PC-9 (cell line): ENCODE measurements around the gene CCDC9B. TPM values are rescaled to one million over a fixed set of nuclear protein-coding genes. Genes with fewer than 3 reads are reported as not detected.

Experiments used
- BruUV-seq: library from RNA; stranded (reverse); fragments of 400-500 nt; replicated peaks from 2 replicates; lab custom pipeline; 2021; lab: Mats Ljungman, UMichigan
- CTCF ChIA-PET: fragments of 300-600 bp; sonication (Branson Sonifier 250); formaldehyde crosslinking; loops from one replicate; lab custom pipeline; 2022; ENCODE audit warnings: antibody characterized with exemption; lab: Charles Lee
- POLR2A ChIA-PET: fragments of 300-600 bp; sonication (Branson Sonifier 250); formaldehyde crosslinking; loops from one replicate; lab custom pipeline; 2022; ENCODE audit warnings: antibody characterized with exemption; ENCODE audit not compliant: unreplicated experiment; lab: Charles Lee
- DNase-seq, 2 experiments: peaks; one replicate each; pipeline versions ENCODE4 v3.0.0 to v3.0.0-alpha.2; 2015 to 2022; ENCODE audit warnings: mixed read lengths in 1 of 2
- H2AFZ ChIP-seq: fragments of 200-600 bp; sonication (generic); 2 replicates; pipeline ENCODE4 v1.8.1; 2017; ENCODE audit warnings: antibody characterized with exemption
- H3F3A ChIP-seq: fragments of 200-600 bp; sonication (generic); 2 replicates; pipeline ENCODE4 v1.8.1; 2017; ENCODE audit warnings: antibody characterized with exemption, mild to moderate bottlenecking, low read depth; ENCODE audit not compliant: insufficient read depth
- H3K27ac ChIP-seq: fragments of 200-600 bp; sonication (generic); 2 replicates; pipeline ENCODE4 v1.6.1; 2016; ENCODE audit warnings: mixed run types
- H3K27me3 ChIP-seq: fragments of 200-600 bp; sonication (generic); 2 replicates; pipeline ENCODE4 v1.6.1; 2016; ENCODE audit warnings: low read depth, mixed run types; ENCODE audit not compliant: insufficient read depth
- H3K36me3 ChIP-seq: fragments of 200-600 bp; sonication (generic); 2 replicates; pipeline ENCODE4 v1.6.1; 2016; ENCODE audit warnings: low read depth, mixed run types
- H3K4me1 ChIP-seq: fragments of 200-600 bp; sonication (generic); replicated peaks from 2 replicates; pipeline ENCODE4 v1.6.1; 2016; ENCODE audit warnings: mixed run types; ENCODE audit not compliant: insufficient read depth
- H3K4me2 ChIP-seq: fragments of 200-600 bp; sonication (generic); 2 replicates; pipeline ENCODE4 v1.6.1; 2017; ENCODE audit warnings: mixed run types
- H3K4me3 ChIP-seq: fragments of 200-600 bp; sonication (generic); 2 replicates; pipeline ENCODE4 v1.6.1; 2016; ENCODE audit warnings: mixed run types
- H3K79me2 ChIP-seq: fragments of 200-600 bp; sonication (generic); 2 replicates; pipeline ENCODE4 v1.6.1; 2017; ENCODE audit warnings: low read depth, mixed run types
- H3K9me2 ChIP-seq: fragments of 200-600 bp; sonication (generic); 2 replicates; pipeline ENCODE4 v1.8.1; 2017; ENCODE audit warnings: mild to moderate bottlenecking; ENCODE audit not compliant: insufficient read depth
- H3K9me3 ChIP-seq: fragments of 200-600 bp; sonication (generic); 2 replicates; pipeline ENCODE4 v1.8.1; 2016; ENCODE audit warnings: low read depth; ENCODE audit not compliant: insufficient read depth
- H4K20me1 ChIP-seq: fragments of 200-600 bp; sonication (generic); 2 replicates; pipeline ENCODE4 v1.8.1; 2017; ENCODE audit not compliant: insufficient read depth
- EZH2 ChIP-seq: fragments of 200-600 bp; sonication (generic); IDR thresholded peaks from 2 replicates; pipeline ENCODE4 v1.8.0; 2017; ENCODE audit warnings: antibody characterized with exemption, low read depth
- intact Hi-C: fragments of 100-400 bp; cut with micrococcal nuclease; formaldehyde crosslinking; loops from one replicate; pipeline ENCODE4 v1.10.0; 2022; ENCODE audit not compliant: unreplicated experiment
- total RNA-seq: library from RNA; stranded (reverse); gene quantifications from 2 replicates; pipeline ENCODE4 v1.2.3, GENCODE V29; 2021
- TF ChIP-seq, protein P1 (sequence below): fragments of 200-600 bp; sonication (generic); conservative IDR thresholded peaks from 2 replicates; pipeline ENCODE4 v1.6.1; 2017; ENCODE audit warnings: mixed run types, antibody characterized with exemption, mild to moderate bottlenecking, moderate library complexity

Gene CCDC9B
- total RNA-seq, 1 experiment from 2014 or later, result 141 TPM

GRCh38 chr15:40365624-40366456 lies 25.1 kb upstream of the CCDC9B start:
- no peaks in the 10 kb centered on the region for H3K27me3 ChIP-seq
- BruUV-seq, result no TSS peak
- intact Hi-C loops, result no loop called here
- CTCF ChIA-PET, result interaction anchor here (0.7 kb wide), 1 partner anchor 43 kb away, joined by 3 read pairs; the partner anchor contains the start of gene INAFM2
- H3K9me2 ChIP-seq, result no peaks in the 10 kb centered on the region
- H3F3A ChIP-seq, result no peaks in the 10 kb centered on the region
- no peaks in the 10 kb centered on the region for H3K36me3 ChIP-seq
- no peak overlapping the region for H2AFZ ChIP-seq
- H3K4me1 ChIP-seq, result no peaks in the 10 kb centered on the region
- H3K27ac ChIP-seq, result no peak overlapping the region
- H3K9me3 ChIP-seq, result no peaks in the 10 kb centered on the region
- no peak for DNase-seq
- no peak overlapping the region for H3K4me3 ChIP-seq
- TF ChIP-seq, protein P1, sequence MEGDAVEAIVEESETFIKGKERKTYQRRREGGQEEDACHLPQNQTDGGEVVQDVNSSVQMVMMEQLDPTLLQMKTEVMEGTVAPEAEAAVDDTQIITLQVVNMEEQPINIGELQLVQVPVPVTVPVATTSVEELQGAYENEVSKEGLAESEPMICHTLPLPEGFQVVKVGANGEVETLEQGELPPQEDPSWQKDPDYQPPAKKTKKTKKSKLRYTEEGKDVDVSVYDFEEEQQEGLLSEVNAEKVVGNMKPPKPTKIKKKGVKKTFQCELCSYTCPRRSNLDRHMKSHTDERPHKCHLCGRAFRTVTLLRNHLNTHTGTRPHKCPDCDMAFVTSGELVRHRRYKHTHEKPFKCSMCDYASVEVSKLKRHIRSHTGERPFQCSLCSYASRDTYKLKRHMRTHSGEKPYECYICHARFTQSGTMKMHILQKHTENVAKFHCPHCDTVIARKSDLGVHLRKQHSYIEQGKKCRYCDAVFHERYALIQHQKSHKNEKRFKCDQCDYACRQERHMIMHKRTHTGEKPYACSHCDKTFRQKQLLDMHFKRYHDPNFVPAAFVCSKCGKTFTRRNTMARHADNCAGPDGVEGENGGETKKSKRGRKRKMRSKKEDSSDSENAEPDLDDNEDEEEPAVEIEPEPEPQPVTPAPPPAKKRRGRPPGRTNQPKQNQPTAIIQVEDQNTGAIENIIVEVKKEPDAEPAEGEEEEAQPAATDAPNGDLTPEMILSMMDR, result no peak
- no peak for TF ChIP-seq EZH2
- no peaks in the 10 kb centered on the region for H4K20me1 ChIP-seq
- H3K4me2 ChIP-seq, result no peak overlapping the region
- POLR2A ChIA-PET, result no interaction called here
- H3K79me2 ChIP-seq, result no peaks in the 10 kb centered on the region

GRCh38 chr15:40365016-40365415 lies 24.3 kb upstream of the CCDC9B start:
- Histone ChIP-seq H3K4me3 (no peak overlapping the region), H3K9me3 (no peaks in the 10 kb centered on the region), H3K9me2 (no peaks in the 10 kb centered on the region), H2AFZ (no peak overlapping the region), H3K27me3 (no peaks in the 10 kb centered on the region), H3K4me1 (no peaks in the 10 kb centered on the region), H3K4me2 (no peak overlapping the region), H3K27ac (no peak overlapping the region), H3K36me3 (no peaks in the 10 kb centered on the region), H4K20me1 (no peaks in the 10 kb centered on the region), H3F3A (no peaks in the 10 kb centered on the region), H3K79me2 (no peaks in the 10 kb centered on the region)
- CTCF ChIA-PET, result interaction anchor here (0.8 kb wide), 1 partner anchor 21 kb away, joined by 3 read pairs; no protein-coding TSS in a partner anchor
- no TSS peak for BruUV-seq
- POLR2A ChIA-PET, result no interaction called here
- intact Hi-C loops, result no loop called here
- DNase-seq, result no peak
- TF ChIP-seq, protein P1, result no peak
- TF ChIP-seq EZH2, result no peak

DNA sequence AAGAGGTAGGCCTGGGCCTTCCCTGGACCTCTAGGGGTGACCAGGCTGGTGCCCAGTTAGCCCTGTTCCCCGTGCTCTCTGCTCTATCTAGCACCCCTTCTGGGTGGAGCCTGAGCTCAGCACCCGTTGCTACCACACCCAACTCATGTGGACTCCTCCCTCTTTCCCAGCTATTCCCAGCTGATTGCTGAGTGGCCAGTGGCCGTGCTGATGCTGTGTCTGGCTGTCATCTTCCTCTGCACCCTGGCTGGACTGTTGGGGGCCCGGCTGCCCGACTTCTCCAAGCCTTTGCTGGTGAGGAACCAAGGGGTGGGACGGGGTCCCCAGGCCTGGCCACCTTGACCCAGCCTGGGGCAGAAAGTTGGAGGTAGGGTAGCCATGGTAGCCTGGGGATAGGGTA lies 23.5 kb upstream of the CCDC9B start:
- CTCF ChIA-PET, result no interaction called here
- Histone ChIP-seq H3K4me1 (no peaks in the 10 kb centered on the region), H3K4me2 (no peak overlapping the region), H3K9me3 (no peaks in the 10 kb centered on the region), H2AFZ (no peak overlapping the region), H3K9me2 (no peaks in the 10 kb centered on the region), H3K36me3 (no peaks in the 10 kb centered on the region), H3K27ac (no peak overlapping the region), H3F3A (no peaks in the 10 kb centered on the region), H4K20me1 (no peaks in the 10 kb centered on the region), H3K4me3 (no peak overlapping the region), H3K79me2 (no peaks in the 10 kb centered on the region), H3K27me3 (no peaks in the 10 kb centered on the region)
- BruUV-seq, result no TSS peak
- POLR2A ChIA-PET, result no interaction called here
- TF ChIP-seq, protein P1, result no peak
- no peak for TF ChIP-seq EZH2
- intact Hi-C loops, result no loop called here
- no peak for DNase-seq
